ENCODE data around the gene WNT6. TPM values are rescaled to one million over a fixed set of nuclear protein-coding genes. Genes with fewer than 3 reads are reported as not detected.
A peak's percentile ranks its signal among the peaks of the same experiment; 100 is the strongest.
"Not testable (repeated sequence)": the region's sequence is repeated elsewhere in the genome, so short reads cannot be mapped to it uniquely, and the experiment has no call there.

WNT6 gene
- total RNA-seq, 2 donors from 2014 or later, result 0.19 TPM

DNA sequence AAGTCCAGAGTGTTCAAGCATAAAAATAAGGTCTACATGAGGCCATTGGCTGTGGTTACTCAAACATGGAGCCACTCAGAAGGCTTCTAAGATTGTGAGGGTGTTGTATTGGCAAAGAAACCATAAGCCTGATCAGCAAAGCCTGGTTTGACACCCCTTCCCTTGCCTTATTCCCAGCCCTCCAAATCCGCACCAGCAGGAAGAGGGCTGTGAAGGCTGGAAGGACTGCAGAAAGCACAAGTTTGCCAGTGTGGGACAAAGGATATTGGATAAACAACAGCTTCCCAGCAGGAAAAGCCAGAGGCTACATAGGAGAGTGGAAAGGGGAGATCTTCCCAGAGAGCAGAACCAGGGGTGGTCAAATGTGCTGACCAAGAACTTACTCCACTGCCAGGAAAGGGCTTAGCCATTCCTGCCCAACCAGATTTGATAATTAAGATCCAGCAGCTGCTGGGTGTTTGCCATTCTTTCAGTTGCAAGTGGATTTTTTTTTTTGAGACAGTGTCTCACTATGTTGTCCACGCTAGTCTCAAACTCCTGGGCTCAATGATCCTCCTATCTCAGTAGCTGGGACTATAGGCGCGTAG, 26.5 kb upstream of the WNT6 start:
- Mint-ChIP-seq H3K9me3 (peaks cover 0 to 4% of the 10 kb centered on the region in 2 donors), H3K27me3 (ENCODE audit: low read depth) (peaks cover 31% of the 10 kb centered on the region), H3K36me3 (ENCODE audit: insufficient read depth in 2 of 2) (peaks cover 0 to 2% of the 10 kb centered on the region in 2 donors), H3K4me1 (ENCODE audit: low read depth) (no peaks in the 10 kb centered on the region), H3K4me3 (no peak overlapping the region), H3K27ac (no peak overlapping the region)
- DNase-seq (no peak), ATAC-seq (replicated peaks in 1 of 2) (no peak)

DNA sequence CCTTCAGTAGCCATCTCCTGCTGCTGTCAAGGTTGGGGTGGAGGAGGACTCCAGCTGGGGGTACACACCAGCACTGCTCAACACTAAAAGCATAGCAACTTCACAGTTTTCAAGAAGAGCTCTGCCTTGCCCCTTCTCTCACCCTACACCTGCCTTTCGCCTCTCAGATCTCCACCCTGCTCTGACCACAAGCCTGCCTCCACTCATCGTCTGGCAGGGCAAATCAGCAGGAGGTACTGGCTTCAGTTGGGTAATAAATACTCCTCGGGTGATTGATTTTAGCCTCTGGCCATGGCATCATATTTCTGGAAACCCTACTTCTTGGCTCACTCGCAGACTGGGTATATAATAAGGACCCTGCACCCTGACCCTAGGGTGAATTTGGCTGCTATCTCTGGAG, 24.9 kb upstream of the WNT6 start:
- Mint-ChIP-seq H3K4me1 (ENCODE audit: low read depth) (no peaks in the 10 kb centered on the region), H3K36me3 (ENCODE audit: insufficient read depth in 2 of 2) (peaks cover 0 to 2% of the 10 kb centered on the region in 2 donors), H3K9me3 (peaks cover 0 to 4% of the 10 kb centered on the region in 2 donors), H3K4me3 (no peak overlapping the region), H3K27ac (no peak overlapping the region), H3K27me3 (ENCODE audit: low read depth) (peaks cover 43% of the 10 kb centered on the region)
- DNase-seq (no peak), ATAC-seq (replicated peaks in 1 of 2) (no peak)

DNA sequence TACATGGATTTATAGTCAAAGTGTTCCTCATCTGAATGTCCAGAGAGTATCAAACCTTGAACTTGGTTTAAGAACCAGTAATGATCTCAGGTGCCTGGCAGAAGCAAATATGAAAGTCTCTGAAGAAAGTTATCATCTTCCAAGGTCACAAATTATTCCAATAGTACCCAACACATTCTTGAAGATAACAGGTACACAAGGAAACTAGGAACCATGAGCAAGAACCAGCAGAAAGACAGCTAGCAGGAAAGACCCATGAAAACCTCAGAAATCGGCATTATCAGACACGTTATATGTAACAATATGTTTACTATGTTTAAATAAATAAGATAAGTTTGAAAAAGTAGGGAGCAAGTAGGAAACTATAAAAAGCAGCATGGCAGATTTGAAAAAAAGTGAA, 22.1 kb upstream of the WNT6 start:
- Mint-ChIP-seq H3K4me1 (ENCODE audit: low read depth) (no peaks in the 10 kb centered on the region), H3K4me3 (no peak overlapping the region), H3K36me3 (ENCODE audit: insufficient read depth in 2 of 2) (peaks cover 0 to 2% of the 10 kb centered on the region in 2 donors), H3K27me3 (ENCODE audit: low read depth) (peaks cover 37% of the 10 kb centered on the region), H3K9me3 (peaks cover 0 to 4% of the 10 kb centered on the region in 2 donors), H3K27ac (no peak overlapping the region)
- ATAC-seq (replicated peaks in 1 of 2), result no peak
- DNase-seq, result no peak

DNA sequence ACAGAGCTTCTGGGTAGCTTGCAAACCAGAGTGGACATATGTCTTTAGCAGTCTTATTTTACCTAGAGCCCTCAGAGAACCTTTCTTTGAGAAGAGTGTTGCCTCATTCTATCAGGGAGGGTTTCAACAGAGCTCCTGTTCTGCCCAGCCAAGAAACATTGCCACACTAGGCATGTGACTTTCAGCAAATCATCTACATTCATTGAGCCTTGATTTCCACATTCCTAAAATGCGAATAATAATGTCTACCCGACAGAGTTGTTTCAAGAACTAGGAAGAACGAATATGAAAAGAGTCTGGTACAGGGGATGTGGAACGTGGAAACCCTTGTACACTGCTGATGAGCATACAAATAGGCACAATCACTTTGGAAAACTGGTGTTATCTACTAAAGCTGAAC, 20.2 kb upstream of the WNT6 start:
- Mint-ChIP-seq H3K27me3 (ENCODE audit: low read depth) (peaks cover 35% of the 10 kb centered on the region), H3K4me1 (ENCODE audit: low read depth) (no peaks in the 10 kb centered on the region), H3K4me3 (no peak overlapping the region), H3K36me3 (ENCODE audit: insufficient read depth in 2 of 2) (peaks cover 0 to 2% of the 10 kb centered on the region in 2 donors), H3K27ac (no peak overlapping the region), H3K9me3 (peaks cover 3 to 4% of the 10 kb centered on the region in 2 donors)
- DNase-seq, result no peak
- no peak for ATAC-seq (replicated peaks in 1 of 2)

DNA sequence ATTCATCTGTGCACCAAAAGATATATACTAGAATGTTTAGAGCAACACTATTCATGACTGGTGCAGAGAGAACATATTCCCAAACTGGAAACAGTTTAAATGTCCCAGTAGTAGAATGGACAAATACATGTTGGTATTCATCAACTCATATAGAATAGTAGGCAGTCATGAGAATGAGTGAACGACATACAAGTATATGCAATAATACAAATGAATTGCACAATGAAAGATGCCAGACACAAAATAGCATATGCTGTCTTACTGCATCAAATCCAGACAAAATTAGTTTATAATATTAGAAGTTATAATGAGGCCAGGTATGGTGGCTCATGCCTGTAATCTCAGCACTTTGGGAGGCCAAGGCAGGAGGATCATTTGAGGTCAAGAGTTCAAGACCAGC, 19.7 kb upstream of the WNT6 start:
- peaks cover 0 to 2% of the 10 kb centered on the region in 2 donors for H3K36me3 Mint-ChIP-seq (ENCODE audit: insufficient read depth in 2 of 2)
- ATAC-seq (replicated peaks in 1 of 2) (no peak), DNase-seq (no peak)
- peaks cover 3 to 4% of the 10 kb centered on the region in 2 donors for H3K9me3 Mint-ChIP-seq
- H3K27me3 Mint-ChIP-seq (ENCODE audit: low read depth), result peaks cover 37% of the 10 kb centered on the region
- no peak overlapping the region for H3K4me3 Mint-ChIP-seq
- H3K27ac Mint-ChIP-seq, result no peak overlapping the region
- no peaks in the 10 kb centered on the region for H3K4me1 Mint-ChIP-seq (ENCODE audit: low read depth)

DNA sequence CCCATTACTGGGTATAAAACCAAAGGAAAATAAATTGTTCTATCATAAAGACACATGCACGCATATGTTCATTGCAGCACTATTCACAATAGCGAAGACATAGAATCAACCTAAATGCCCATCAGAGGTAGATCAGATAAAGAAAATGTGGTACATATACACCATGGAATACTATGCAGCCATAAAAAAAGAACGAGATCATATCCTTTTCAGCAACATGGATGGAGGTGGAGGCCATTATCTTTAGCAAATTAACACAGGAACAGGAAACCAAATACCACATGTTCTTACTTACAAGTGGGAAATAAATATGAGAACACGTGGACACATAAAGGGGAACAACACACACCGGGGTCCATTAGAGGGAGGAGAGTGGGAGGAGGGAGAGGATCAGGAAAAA, 15.3 kb upstream of the WNT6 start:
- not testable (repeated sequence) for ATAC-seq (replicated peaks in 1 of 2); H3K9me3 Mint-ChIP-seq; H3K4me1 Mint-ChIP-seq (ENCODE audit: low read depth); DNase-seq; H3K4me3 Mint-ChIP-seq; H3K36me3 Mint-ChIP-seq (ENCODE audit: insufficient read depth in 2 of 2); H3K27ac Mint-ChIP-seq
- H3K27me3 Mint-ChIP-seq (ENCODE audit: low read depth), result peaks cover 29% of the 10 kb centered on the region

DNA sequence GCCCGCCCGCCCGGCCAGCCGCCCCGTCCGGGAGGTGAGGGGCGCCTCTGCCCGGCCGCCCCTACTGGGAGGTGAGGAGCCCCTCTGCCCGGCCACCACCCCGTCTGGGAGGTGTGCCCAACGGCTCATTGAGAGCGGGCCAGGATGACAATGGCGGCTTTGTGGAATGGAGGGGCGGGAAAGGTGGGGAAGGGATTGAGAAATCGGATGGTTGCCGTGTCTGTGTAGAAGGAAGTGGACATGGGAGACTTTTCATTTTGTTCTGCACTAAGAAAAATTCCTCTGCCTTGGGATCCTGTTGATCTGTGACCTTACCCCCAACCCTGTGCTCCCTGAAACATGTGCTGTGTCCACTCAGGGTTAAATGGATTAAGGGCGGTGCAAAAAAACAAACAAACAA, 12.6 kb upstream of the WNT6 start:
- H3K4me3 Mint-ChIP-seq; H3K27ac Mint-ChIP-seq; H3K9me3 Mint-ChIP-seq; H3K36me3 Mint-ChIP-seq (ENCODE audit: insufficient read depth in 2 of 2); ATAC-seq (replicated peaks in 1 of 2); H3K4me1 Mint-ChIP-seq (ENCODE audit: low read depth); DNase-seq: not testable (repeated sequence)
- peaks cover 20% of the 10 kb centered on the region for H3K27me3 Mint-ChIP-seq (ENCODE audit: low read depth)

DNA sequence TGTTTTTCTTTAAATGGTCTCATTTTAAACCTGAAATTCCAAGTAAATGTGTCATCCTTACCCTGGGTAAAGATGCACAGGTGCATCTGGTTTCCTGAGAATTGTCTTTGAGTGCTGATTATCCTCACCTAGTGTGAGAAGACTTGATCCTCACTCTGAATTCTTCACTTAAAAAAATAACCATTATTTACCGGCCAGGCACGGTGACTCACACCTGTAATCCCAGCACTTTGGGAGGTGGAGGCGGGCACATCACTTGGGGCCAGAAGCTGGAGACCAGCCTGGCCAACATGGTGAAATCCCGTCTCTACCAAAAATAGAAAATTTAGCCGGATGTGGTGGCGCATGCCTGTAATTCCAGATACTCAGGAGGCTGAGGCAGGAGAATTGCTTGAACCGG, 9.9 kb upstream of the WNT6 start:
- DNase-seq (no peak), ATAC-seq (replicated peaks in 1 of 2) (no peak)
- H3K4me3 Mint-ChIP-seq, result no peak overlapping the region
- H3K27ac Mint-ChIP-seq, result no peak overlapping the region
- H3K4me1 Mint-ChIP-seq (ENCODE audit: low read depth), result no peaks in the 10 kb centered on the region
- no peaks in the 10 kb centered on the region for H3K36me3 Mint-ChIP-seq (ENCODE audit: insufficient read depth in 2 of 2)
- no peaks in the 10 kb centered on the region for H3K9me3 Mint-ChIP-seq
- peaks cover 26% of the 10 kb centered on the region for H3K27me3 Mint-ChIP-seq (ENCODE audit: low read depth)

DNA sequence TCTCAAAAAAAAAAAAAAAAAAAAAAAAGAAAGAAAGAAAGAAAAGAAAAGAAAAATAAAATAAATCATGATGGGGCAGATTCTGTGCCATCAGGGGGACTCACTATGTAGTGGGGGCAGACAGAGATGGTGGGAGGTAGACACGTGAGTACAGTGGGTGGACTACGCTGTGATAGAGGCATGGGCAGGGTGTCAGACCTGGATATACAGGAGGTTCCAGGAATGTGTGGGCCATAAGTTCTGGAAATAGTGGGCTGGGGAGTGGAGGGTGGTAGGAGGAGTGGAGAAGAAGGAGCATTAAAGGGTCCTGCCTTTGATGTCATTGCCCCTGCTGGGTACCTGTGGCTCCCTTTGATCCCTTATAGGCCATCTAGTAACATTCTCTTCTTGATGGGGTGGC, 8.8 kb upstream of the WNT6 start:
- Mint-ChIP-seq H3K36me3 (ENCODE audit: insufficient read depth in 2 of 2) (no peaks in the 10 kb centered on the region), H3K27me3 (ENCODE audit: low read depth) (peaks cover 37% of the 10 kb centered on the region), H3K4me1 (ENCODE audit: low read depth) (no peaks in the 10 kb centered on the region), H3K4me3 (no peak overlapping the region), H3K9me3 (no peaks in the 10 kb centered on the region), H3K27ac (no peak overlapping the region)
- DNase-seq (no peak), ATAC-seq (replicated peaks in 1 of 2) (no peak)

DNA sequence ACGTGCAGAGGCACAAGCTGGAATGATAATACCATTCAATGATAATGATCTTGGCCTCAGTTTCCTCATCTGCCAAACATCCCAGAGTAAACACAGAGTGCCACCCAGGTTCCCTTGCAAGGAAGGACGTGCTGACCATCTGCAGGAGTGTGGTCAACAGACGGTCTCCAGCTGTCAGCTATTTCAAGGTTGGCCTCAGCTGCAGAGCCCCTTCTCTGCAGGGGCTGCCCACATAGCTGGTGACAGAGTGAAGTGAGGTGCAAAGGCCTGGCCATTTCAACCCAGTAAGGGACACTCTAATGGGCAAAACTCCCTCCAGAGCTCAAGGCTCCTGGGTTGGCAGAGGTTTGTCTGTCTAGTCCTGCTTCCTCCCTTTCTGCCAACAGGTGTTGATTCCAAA, 8.3 kb upstream of the WNT6 start:
- DNase-seq, result no peak
- ATAC-seq (replicated peaks in 1 of 2), result no peak
- no peaks in the 10 kb centered on the region for H3K36me3 Mint-ChIP-seq (ENCODE audit: insufficient read depth in 2 of 2)
- no peak overlapping the region for H3K4me3 Mint-ChIP-seq
- no peaks in the 10 kb centered on the region for H3K9me3 Mint-ChIP-seq
- H3K27ac Mint-ChIP-seq, result no peak overlapping the region
- peaks cover 42% of the 10 kb centered on the region for H3K27me3 Mint-ChIP-seq (ENCODE audit: low read depth)
- no peaks in the 10 kb centered on the region for H3K4me1 Mint-ChIP-seq (ENCODE audit: low read depth)

DNA sequence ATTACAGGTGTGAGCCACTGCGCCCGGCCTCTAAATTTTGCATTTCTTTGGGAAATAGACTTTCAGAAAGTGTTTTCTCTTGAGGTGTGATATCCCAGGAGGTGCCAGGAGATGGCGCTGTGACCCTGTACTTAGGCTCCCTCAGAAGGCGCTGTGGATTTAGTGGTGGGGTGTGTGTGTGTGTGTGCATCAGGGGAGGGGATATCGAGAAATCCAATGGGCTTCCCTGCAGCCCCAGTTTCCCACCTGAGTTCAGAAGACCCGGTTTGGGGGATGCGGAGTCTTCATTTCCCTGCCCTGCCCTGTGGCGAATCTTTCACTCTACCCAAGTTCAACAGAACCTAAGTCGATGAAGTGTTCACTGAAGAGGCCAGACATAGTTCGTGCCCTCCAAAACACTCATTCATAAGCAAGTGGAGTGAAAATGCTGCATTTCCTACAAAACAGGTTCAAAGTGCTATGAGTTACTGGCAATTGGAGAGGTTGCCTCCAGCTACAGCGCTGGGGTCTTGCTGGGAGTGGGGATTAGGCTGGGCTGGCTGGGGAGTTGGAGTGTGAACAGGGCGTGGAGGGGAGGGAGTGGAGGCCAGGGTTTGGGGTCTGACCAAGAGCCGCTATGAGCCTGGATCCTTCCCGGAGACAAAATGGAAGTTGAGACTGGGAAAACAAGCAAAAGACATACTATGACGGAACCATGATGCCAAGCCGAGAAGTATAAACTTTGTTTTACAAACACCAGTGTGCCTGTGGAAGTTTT, 6.5 kb upstream of the WNT6 start:
- Mint-ChIP-seq H3K36me3 (ENCODE audit: insufficient read depth in 2 of 2) (no peaks in the 10 kb centered on the region), H3K9me3 (no peaks in the 10 kb centered on the region), H3K4me3 (no peak overlapping the region), H3K27ac (no peak overlapping the region), H3K4me1 (ENCODE audit: low read depth) (no peaks in the 10 kb centered on the region), H3K27me3 (ENCODE audit: low read depth) (peaks cover 60% of the 10 kb centered on the region)
- DNase-seq (peak; percentile 68 to 72), ATAC-seq (replicated peaks in 1 of 2) (peak; percentile 78 to 80)

DNA sequence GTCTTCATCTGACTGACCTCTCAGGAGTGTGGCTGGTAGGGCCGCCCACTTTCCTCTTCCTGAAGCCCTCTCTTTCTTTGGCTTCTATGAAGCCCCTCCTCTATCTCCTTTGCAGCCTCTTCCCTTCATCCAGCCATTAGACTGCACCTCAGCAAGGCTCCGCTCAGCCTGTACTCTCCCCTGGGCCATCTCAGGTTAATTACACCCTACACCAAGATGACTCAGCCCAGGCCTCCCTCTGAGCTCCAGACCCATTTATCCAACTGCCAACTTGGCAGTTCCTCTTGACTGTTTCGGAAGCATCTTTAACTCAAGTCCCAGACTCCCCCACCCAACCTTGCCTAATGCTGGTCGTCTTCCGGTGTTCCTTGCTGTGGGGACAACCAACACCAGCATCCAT, 5.8 kb upstream of the WNT6 start:
- H3K27me3 Mint-ChIP-seq (ENCODE audit: low read depth), result peaks cover 67% of the 10 kb centered on the region
- no peaks in the 10 kb centered on the region for H3K9me3 Mint-ChIP-seq
- H3K27ac Mint-ChIP-seq, result no peak overlapping the region
- ATAC-seq (replicated peaks in 1 of 2) (no peak), DNase-seq (no peak)
- no peaks in the 10 kb centered on the region for H3K4me1 Mint-ChIP-seq (ENCODE audit: low read depth)
- H3K36me3 Mint-ChIP-seq (ENCODE audit: insufficient read depth in 2 of 2), result no peaks in the 10 kb centered on the region
- no peak overlapping the region for H3K4me3 Mint-ChIP-seq

DNA sequence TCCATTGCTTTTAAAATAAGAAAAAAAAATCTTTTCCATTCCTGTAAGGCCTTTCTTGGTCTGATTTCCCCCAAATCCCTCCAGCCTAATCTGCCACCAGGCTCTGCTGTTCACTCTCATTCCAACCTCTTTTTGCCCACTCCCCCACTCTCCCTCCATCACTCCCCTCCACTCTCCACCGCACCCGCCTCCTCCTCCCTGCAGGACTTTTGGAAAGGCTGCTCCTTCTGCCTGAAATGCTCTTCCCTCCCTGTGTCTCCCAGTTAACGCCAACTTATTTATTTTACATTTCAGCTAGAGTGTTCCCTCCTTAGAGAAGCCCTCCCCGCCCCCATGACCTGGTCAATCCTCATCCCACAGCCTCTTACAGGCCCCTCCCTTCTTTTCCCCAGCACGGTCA, 4.7 kb upstream of the WNT6 start:
- H3K36me3 Mint-ChIP-seq (ENCODE audit: insufficient read depth in 2 of 2), result no peaks in the 10 kb centered on the region
- ATAC-seq (replicated peaks in 1 of 2) (no peak), DNase-seq (no peak)
- H3K9me3 Mint-ChIP-seq, result no peaks in the 10 kb centered on the region
- peaks cover 72% of the 10 kb centered on the region for H3K27me3 Mint-ChIP-seq (ENCODE audit: low read depth)
- H3K4me3 Mint-ChIP-seq, result no peak overlapping the region
- no peak overlapping the region for H3K27ac Mint-ChIP-seq
- H3K4me1 Mint-ChIP-seq (ENCODE audit: low read depth), result no peaks in the 10 kb centered on the region
